ENCODE results near the gene SLX4IP. TPM values are rescaled to one million over a fixed set of nuclear protein-coding genes. Genes with fewer than 3 reads are reported as not detected.

The SLX4IP gene
- total and polyA plus RNA-seq, 12 donors: 2.8 to 8.2 (median 4.8) TPM

DNA sequence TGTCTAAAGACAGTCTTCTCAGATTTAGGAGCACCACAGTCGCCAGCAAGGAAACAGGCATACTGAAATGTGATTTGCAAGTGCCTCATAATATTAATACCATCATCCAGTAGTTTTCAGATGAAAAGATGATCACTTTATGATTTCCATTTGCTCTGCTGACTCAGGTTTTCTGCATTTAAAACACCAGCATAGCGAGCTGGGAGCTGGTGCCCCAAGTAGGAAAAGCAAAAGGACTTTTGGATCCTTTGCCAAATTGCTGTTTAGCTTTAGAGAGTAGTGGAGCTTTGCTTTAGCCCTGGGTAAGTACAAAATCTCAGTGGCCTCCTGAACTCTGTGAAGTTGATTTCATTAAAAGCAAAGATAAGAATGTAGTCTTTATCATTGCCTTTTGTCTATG is 160.2 kb downstream of the SLX4IP start:
- intact Hi-C loops (cut with DNase I): no loop called here
- TF ChIP-seq, protein P1, sequence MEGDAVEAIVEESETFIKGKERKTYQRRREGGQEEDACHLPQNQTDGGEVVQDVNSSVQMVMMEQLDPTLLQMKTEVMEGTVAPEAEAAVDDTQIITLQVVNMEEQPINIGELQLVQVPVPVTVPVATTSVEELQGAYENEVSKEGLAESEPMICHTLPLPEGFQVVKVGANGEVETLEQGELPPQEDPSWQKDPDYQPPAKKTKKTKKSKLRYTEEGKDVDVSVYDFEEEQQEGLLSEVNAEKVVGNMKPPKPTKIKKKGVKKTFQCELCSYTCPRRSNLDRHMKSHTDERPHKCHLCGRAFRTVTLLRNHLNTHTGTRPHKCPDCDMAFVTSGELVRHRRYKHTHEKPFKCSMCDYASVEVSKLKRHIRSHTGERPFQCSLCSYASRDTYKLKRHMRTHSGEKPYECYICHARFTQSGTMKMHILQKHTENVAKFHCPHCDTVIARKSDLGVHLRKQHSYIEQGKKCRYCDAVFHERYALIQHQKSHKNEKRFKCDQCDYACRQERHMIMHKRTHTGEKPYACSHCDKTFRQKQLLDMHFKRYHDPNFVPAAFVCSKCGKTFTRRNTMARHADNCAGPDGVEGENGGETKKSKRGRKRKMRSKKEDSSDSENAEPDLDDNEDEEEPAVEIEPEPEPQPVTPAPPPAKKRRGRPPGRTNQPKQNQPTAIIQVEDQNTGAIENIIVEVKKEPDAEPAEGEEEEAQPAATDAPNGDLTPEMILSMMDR (IDR thresholded peaks at IDR 0.05): no peak
- no peak for TF ChIP-seq POLR2A (IDR thresholded peaks at IDR 0.05)
- Histone ChIP-seq H3K36me3 (replicated peaks in 1 of 2) (no peaks in the 10 kb centered on the region), H3K4me3 (no peak overlapping the region), H3K9me3 (replicated peaks in 1 of 3) (no peaks in the 10 kb centered on the region), H3K27ac (no peak overlapping the region), H3K27me3 (no peaks in the 10 kb centered on the region), H3K4me1 (replicated peaks in 1 of 2) (peaks cover 8 to 22% of the 10 kb centered on the region in 2 donors)
- WGBS, 4 donors: 82 to 95% (median 87%) methylated on average over 2 of the region's 2 CpGs
- DNase-seq: no peak

DNA sequence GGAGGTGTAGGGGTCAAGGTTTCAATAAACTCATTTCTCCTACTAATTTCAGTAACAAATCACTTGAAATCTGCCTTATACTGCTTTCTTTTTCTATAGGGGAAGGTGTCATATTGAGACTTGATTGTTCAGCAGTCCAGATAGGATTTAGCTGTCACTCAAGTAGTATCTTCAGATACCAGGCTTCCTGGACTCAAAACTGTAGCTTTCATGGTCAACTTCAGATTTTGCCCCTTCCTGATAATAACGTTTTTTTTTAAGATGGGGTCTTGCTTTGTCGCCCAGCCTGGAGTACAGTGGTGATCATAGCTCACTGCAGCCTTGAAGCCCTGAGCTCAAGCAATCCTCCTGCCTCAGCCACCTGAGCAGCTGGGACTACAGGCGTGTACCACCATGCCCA is 160.9 kb downstream of the SLX4IP start:
- Histone ChIP-seq H3K27ac (no peak overlapping the region), H3K9me3 (replicated peaks in 1 of 3) (no peaks in the 10 kb centered on the region), H3K27me3 (no peaks in the 10 kb centered on the region), H3K4me3 (no peak overlapping the region), H3K36me3 (replicated peaks in 1 of 2) (no peaks in the 10 kb centered on the region), H3K4me1 (replicated peaks in 1 of 2) (peaks cover 8 to 19% of the 10 kb centered on the region in 2 donors)
- intact Hi-C loops (cut with DNase I): no loop called here
- no peak for DNase-seq
- no peak for TF ChIP-seq POLR2A (IDR thresholded peaks at IDR 0.05)
- TF ChIP-seq, protein P1 (IDR thresholded peaks at IDR 0.05): no peak
- 75 to 89% (median 78%) methylated on average over 3 of the region's 3 CpGs for WGBS, 4 donors

DNA sequence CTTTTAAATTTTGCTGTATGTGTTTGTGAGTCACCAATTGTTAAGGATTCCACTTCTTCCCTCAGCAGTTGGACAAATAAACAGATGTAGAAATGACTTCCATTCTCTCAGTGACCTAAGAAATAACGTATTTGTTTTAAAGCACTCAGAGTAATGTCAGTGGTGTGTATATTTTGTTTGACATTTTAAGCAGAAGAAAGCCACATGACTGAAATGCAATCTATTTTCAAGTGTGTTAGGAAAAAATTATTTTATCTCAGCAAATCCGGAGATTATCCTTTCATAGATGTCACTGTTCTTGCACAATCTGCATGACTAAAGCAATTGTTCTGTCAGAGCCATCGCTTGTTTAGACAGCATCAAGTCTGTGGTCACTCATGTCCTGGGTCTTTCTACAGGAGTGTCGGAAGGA is 161.6 kb downstream of the SLX4IP start:
- no peak for TF ChIP-seq POLR2A (IDR thresholded peaks at IDR 0.05)
- TF ChIP-seq, protein P1 (IDR thresholded peaks at IDR 0.05): no peak
- H3K9me3 ChIP-seq (replicated peaks in 1 of 3): no peaks in the 10 kb centered on the region
- no peak overlapping the region for H3K4me3 ChIP-seq
- peak overlapping the region in 1 of 5 donors; percentile 57 for H3K27ac ChIP-seq
- H3K27me3 ChIP-seq: no peaks in the 10 kb centered on the region
- peaks cover 8 to 11% of the 10 kb centered on the region in 2 donors for H3K4me1 ChIP-seq (replicated peaks in 1 of 2)
- DNase-seq: peak in 2 of 7 donors; percentile 34 to 41
- intact Hi-C loops (cut with DNase I): no loop called here
- H3K36me3 ChIP-seq (replicated peaks in 1 of 2): no peaks in the 10 kb centered on the region
- WGBS, 4 donors: 36 to 52% (median 42%) methylated on average over 4 of the region's 4 CpGs

DNA sequence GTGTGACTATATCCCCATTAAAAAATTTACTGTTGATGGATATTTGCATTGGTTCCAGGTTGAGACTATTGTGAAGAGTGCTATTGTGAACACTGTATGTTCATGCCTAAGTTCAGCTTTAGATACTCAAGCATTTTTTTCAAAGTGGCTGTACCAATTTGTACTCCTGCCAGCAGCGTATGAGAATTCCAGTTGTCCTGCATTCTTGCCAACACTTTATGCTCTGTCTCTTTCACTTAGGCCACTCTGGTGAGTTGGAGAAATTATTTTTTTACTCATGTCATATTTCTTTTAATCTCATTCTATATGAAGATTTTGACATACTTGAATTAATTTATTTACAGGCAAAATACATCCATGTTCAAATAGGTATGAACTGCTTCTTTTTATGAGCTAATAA is 162.5 kb downstream of the SLX4IP start:
- H3K4me1 ChIP-seq (replicated peaks in 1 of 2): peaks cover 7 to 8% of the 10 kb centered on the region in 2 donors
- H3K4me3 ChIP-seq: no peak overlapping the region
- intact Hi-C loops (cut with DNase I): no loop called here
- no peak overlapping the region for H3K27ac ChIP-seq
- no peaks in the 10 kb centered on the region for H3K9me3 ChIP-seq (replicated peaks in 1 of 3)
- DNase-seq: no peak
- TF ChIP-seq POLR2A (IDR thresholded peaks at IDR 0.05): no peak
- TF ChIP-seq, protein P1 (IDR thresholded peaks at IDR 0.05): no peak
- no peaks in the 10 kb centered on the region for H3K36me3 ChIP-seq (replicated peaks in 1 of 2)
- no peaks in the 10 kb centered on the region for H3K27me3 ChIP-seq
- WGBS, 4 donors: 45 to 100% (median 97%) methylated on average over 1 of the region's 1 CpG

Data from adrenal gland (tissue), 12 donors.